Neural progenitor cell (in vitro differentiated cells): ENCODE data around the gene BCAS1. TPM values are rescaled to one million over a fixed set of nuclear protein-coding genes. Genes with fewer than 3 reads are reported as not detected.

Source experiments
- DNase-seq: peaks from one replicate; pipeline ENCODE4 v3.0.0-alpha.2; 2016; ENCODE audit warnings: low spot score
- H2AFZ ChIP-seq: fragments of 200-600 bp; sonication (generic); replicated peaks from 2 replicates; pipeline ENCODE4 v1.6.1; 2016; ENCODE audit warnings: antibody characterized with exemption
- H3F3A ChIP-seq: fragments of 200-600 bp; sonication (generic); 2 replicates; pipeline ENCODE4 v1.6.1; 2016; ENCODE audit warnings: antibody characterized with exemption, low read depth
- H3K27ac ChIP-seq: fragments of 200-600 bp; sonication (generic); 2 replicates; pipeline ENCODE4 v1.5.1; 2016; ENCODE audit warnings: mild to moderate bottlenecking
- H3K27me3 ChIP-seq: fragments of 200-600 bp; sonication (generic); 2 replicates; pipeline ENCODE4 v1.6.1; 2016; ENCODE audit warnings: mild to moderate bottlenecking, moderate library complexity
- H3K36me3 ChIP-seq: fragments of 200-600 bp; sonication (generic); 2 replicates; pipeline ENCODE4 v1.5.1; 2016
- H3K4me1 ChIP-seq: fragments of 200-600 bp; sonication (generic); 2 replicates; pipeline ENCODE4 v1.6.1; 2016; ENCODE audit warnings: mixed run types
- H3K4me2 ChIP-seq: fragments of 200-600 bp; sonication (generic); 2 replicates; pipeline ENCODE4 v1.6.1; 2016
- H3K4me3 ChIP-seq: fragments of 200-600 bp; sonication (generic); 2 replicates; pipeline ENCODE4 v1.5.1; 2016
- H3K79me2 ChIP-seq: fragments of 200-600 bp; sonication (generic); 2 replicates; pipeline ENCODE4 v1.6.1; 2016; ENCODE audit warnings: low read depth
- H3K9ac ChIP-seq: fragments of 200-600 bp; sonication (generic); 2 replicates; pipeline ENCODE4 v1.6.1; 2016
- H3K9me3 ChIP-seq: fragments of 200-600 bp; sonication (generic); 2 replicates; pipeline ENCODE4 v1.5.1; 2016; ENCODE audit warnings: low read depth
- H4K20me1 ChIP-seq: fragments of 200-600 bp; sonication (generic); 2 replicates; pipeline ENCODE4 v1.6.1; 2016; ENCODE audit warnings: low read depth
- H3K27ac Mint-ChIP-seq: 3 replicates; pipeline ENCODE4 v1.8.0; 2021; ENCODE audit warnings: mixed read lengths
- H3K27me3 Mint-ChIP-seq: 2 replicates; pipeline ENCODE4 v1.8.0; 2022; ENCODE audit warnings: low read depth, mild to moderate bottlenecking, inconsistent platforms, moderate library complexity, mixed read lengths; ENCODE audit not compliant: insufficient read depth
- H3K36me3 Mint-ChIP-seq: 3 replicates; pipeline ENCODE4 v1.8.0; 2021; ENCODE audit warnings: mixed read lengths
- H3K4me1 Mint-ChIP-seq: 3 replicates; pipeline ENCODE4 v1.8.0; 2021; ENCODE audit warnings: mixed read lengths
- H3K4me3 Mint-ChIP-seq: 3 replicates; pipeline ENCODE4 v1.8.0; 2021; ENCODE audit warnings: mild to moderate bottlenecking, moderate library complexity, mixed read lengths
- H3K9me3 Mint-ChIP-seq: 3 replicates; pipeline ENCODE4 v1.8.0; 2020; ENCODE audit warnings: mixed read lengths
- EZH2 ChIP-seq: fragments of 200-600 bp; sonication (generic); IDR thresholded peaks from 2 replicates; pipeline ENCODE4 v1.6.1; 2017; ENCODE audit warnings: antibody characterized with exemption, mild to moderate bottlenecking, moderate library complexity
- EZH2phosphoT487 ChIP-seq: fragments of 200-600 bp; sonication (generic); IDR thresholded peaks from 2 replicates; pipeline ENCODE4 v1.6.1; 2017; ENCODE audit warnings: antibody characterized with exemption
- total RNA-seq: library from RNA; depleted of rRNA; stranded (reverse); fragments of >200 nt; gene quantifications from 2 replicates; pipeline ENCODE4 v1.2.3, GENCODE V29; 2015; ENCODE audit warnings: low replicate concordance
- TF ChIP-seq, protein P1 (sequence below): fragments of 200-600 bp; sonication (generic); IDR thresholded peaks from 2 replicates; pipeline ENCODE4 v1.5.1; 2017; ENCODE audit warnings: antibody characterized with exemption, mild to moderate bottlenecking

The BCAS1 gene
- total RNA-seq, 1 donor from 2014 or later = not detected

GRCh38 chr20:53967527-53967926, 102.9 kb downstream of the BCAS1 start:
- Histone ChIP-seq H3K4me3 (no peak overlapping the region), H2AFZ (no peak overlapping the region), H4K20me1 (no peaks in the 10 kb centered on the region), H3K4me2 (no peak overlapping the region), H3K4me1 (no peaks in the 10 kb centered on the region), H3K79me2 (no peaks in the 10 kb centered on the region), H3K9ac (no peak overlapping the region), H3K36me3 (no peaks in the 10 kb centered on the region), H3K9me3 (no peaks in the 10 kb centered on the region), H3F3A (no peaks in the 10 kb centered on the region), H3K27me3 (no peaks in the 10 kb centered on the region), H3K27ac (no peak overlapping the region)
- H3K4me3 Mint-ChIP-seq = no peak overlapping the region
- H3K27ac Mint-ChIP-seq = no peak overlapping the region
- H3K9me3 Mint-ChIP-seq = no peaks in the 10 kb centered on the region
- no peaks in the 10 kb centered on the region for H3K4me1 Mint-ChIP-seq
- TF ChIP-seq, protein P1, sequence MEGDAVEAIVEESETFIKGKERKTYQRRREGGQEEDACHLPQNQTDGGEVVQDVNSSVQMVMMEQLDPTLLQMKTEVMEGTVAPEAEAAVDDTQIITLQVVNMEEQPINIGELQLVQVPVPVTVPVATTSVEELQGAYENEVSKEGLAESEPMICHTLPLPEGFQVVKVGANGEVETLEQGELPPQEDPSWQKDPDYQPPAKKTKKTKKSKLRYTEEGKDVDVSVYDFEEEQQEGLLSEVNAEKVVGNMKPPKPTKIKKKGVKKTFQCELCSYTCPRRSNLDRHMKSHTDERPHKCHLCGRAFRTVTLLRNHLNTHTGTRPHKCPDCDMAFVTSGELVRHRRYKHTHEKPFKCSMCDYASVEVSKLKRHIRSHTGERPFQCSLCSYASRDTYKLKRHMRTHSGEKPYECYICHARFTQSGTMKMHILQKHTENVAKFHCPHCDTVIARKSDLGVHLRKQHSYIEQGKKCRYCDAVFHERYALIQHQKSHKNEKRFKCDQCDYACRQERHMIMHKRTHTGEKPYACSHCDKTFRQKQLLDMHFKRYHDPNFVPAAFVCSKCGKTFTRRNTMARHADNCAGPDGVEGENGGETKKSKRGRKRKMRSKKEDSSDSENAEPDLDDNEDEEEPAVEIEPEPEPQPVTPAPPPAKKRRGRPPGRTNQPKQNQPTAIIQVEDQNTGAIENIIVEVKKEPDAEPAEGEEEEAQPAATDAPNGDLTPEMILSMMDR = no peak
- TF ChIP-seq EZH2phosphoT487 (no peak), EZH2 (no peak)
- DNase-seq = no peak
- no peaks in the 10 kb centered on the region for H3K36me3 Mint-ChIP-seq
- H3K27me3 Mint-ChIP-seq = peaks cover 4% of the 10 kb centered on the region

DNA sequence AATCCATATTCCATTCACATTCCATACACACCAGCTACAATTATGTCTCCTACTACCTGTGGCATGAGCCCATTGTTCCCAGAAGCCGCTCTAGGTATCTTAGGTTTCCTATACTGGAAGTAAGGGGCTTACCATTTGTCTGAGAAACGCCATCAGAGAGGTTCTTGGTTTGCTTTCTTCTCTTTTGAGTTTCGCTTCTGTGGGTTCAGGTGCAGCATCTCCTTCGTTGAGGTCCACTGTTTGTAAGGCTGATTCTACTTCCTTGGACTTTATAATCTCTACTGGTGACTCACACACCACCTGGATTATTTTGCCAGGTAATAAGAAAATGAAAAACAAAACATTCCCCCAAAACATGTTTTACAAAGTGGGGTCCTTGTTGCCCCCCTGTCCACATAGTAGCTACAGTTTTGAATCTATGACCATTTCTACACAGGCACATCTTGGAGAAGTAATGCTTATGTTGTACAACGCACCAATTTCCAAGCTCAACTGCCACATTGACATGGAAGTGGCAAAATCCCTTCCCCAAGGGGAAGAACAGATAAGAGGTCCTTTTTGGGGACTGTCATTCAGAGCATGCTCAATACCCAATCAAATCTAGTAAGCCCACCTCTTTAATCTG, 103.5 kb downstream of the BCAS1 start:
- H4K20me1 ChIP-seq = no peaks in the 10 kb centered on the region
- H3K27me3 Mint-ChIP-seq = peaks cover 4% of the 10 kb centered on the region
- no peaks in the 10 kb centered on the region for H3K9me3 Mint-ChIP-seq
- no peak overlapping the region for H3K4me2 ChIP-seq
- no peak overlapping the region for H3K9ac ChIP-seq
- no peak for TF ChIP-seq EZH2
- TF ChIP-seq EZH2phosphoT487 = no peak
- TF ChIP-seq, protein P1 = no peak
- H3K4me3 ChIP-seq = no peak overlapping the region
- no peak overlapping the region for H3K27ac Mint-ChIP-seq
- no peak for DNase-seq
- H2AFZ ChIP-seq = no peak overlapping the region
- no peaks in the 10 kb centered on the region for H3K36me3 Mint-ChIP-seq
- H3K27me3 ChIP-seq = no peaks in the 10 kb centered on the region
- H3K4me3 Mint-ChIP-seq = no peak overlapping the region
- no peaks in the 10 kb centered on the region for H3K36me3 ChIP-seq
- H3K4me1 Mint-ChIP-seq = no peaks in the 10 kb centered on the region
- H3K9me3 ChIP-seq = no peaks in the 10 kb centered on the region
- no peaks in the 10 kb centered on the region for H3F3A ChIP-seq
- no peak overlapping the region for H3K27ac ChIP-seq
- no peaks in the 10 kb centered on the region for H3K4me1 ChIP-seq
- H3K79me2 ChIP-seq = no peaks in the 10 kb centered on the region

DNA sequence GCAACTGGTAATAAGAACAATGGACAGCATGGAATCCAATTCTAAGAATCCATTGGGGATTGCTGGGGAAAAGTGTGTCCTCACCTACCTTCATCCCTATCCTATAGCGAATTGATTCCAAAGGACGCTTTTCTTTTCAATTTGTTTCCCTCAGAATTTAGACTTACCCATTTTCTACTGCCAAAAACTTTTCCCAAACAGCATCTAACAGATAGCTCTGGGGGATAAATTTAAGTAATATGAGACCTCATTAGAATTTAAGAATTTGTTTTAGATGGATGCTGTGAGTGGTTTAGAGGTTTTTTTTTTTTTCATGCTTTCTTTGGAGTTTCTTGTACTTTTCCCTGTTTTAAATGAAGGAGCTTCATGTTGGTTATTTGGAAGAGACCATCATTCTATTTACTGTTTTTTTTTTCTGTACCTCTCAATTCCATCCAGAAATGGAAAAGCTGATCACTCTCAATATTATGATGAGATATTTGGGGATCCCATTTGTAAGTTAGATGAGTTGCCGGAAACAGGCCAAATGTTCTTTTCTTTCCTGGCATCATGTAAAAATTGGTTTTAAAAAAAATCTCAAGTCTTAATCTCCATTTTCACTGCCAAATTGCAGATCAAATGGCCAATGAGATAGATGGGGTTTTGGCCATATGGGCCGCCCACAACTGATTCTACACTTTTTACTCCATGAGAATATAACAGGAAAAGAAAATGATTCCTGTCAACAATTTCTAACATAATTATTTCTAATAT, 105.7 kb downstream of the BCAS1 start:
- Mint-ChIP-seq H3K36me3 (no peaks in the 10 kb centered on the region), H3K27me3 (peaks cover 4% of the 10 kb centered on the region), H3K27ac (no peak overlapping the region), H3K4me3 (no peak overlapping the region), H3K9me3 (no peaks in the 10 kb centered on the region), H3K4me1 (peaks cover 9% of the 10 kb centered on the region)
- H3K79me2 ChIP-seq = no peaks in the 10 kb centered on the region
- H3K4me1 ChIP-seq = peaks cover 13% of the 10 kb centered on the region
- no peaks in the 10 kb centered on the region for H3K27me3 ChIP-seq
- no peaks in the 10 kb centered on the region for H3K36me3 ChIP-seq
- no peak overlapping the region for H3K4me2 ChIP-seq
- TF ChIP-seq EZH2phosphoT487 (no peak), EZH2 (no peak)
- TF ChIP-seq, protein P1 = no peak
- H3K4me3 ChIP-seq = no peak overlapping the region
- no peak for DNase-seq
- no peak overlapping the region for H3K9ac ChIP-seq
- no peaks in the 10 kb centered on the region for H3K9me3 ChIP-seq
- H4K20me1 ChIP-seq = no peaks in the 10 kb centered on the region
- H3K27ac ChIP-seq = no peak overlapping the region
- no peak overlapping the region for H2AFZ ChIP-seq
- no peaks in the 10 kb centered on the region for H3F3A ChIP-seq
